GM18519 (cell line): ENCODE results near the gene YTHDC2.
A peak's percentile ranks its signal among the peaks of the same experiment; 100 is the strongest.

Experiments
- ATAC-seq: cut with Tn5 transposase; IDR thresholded peaks from one replicate; pipeline ENCODE4 v1.9.1; 2021; ENCODE audit warnings: mild to moderate bottlenecking, moderate library complexity; ENCODE audit not compliant: unreplicated experiment, low FRiP score

YTHDC2 gene

DNA sequence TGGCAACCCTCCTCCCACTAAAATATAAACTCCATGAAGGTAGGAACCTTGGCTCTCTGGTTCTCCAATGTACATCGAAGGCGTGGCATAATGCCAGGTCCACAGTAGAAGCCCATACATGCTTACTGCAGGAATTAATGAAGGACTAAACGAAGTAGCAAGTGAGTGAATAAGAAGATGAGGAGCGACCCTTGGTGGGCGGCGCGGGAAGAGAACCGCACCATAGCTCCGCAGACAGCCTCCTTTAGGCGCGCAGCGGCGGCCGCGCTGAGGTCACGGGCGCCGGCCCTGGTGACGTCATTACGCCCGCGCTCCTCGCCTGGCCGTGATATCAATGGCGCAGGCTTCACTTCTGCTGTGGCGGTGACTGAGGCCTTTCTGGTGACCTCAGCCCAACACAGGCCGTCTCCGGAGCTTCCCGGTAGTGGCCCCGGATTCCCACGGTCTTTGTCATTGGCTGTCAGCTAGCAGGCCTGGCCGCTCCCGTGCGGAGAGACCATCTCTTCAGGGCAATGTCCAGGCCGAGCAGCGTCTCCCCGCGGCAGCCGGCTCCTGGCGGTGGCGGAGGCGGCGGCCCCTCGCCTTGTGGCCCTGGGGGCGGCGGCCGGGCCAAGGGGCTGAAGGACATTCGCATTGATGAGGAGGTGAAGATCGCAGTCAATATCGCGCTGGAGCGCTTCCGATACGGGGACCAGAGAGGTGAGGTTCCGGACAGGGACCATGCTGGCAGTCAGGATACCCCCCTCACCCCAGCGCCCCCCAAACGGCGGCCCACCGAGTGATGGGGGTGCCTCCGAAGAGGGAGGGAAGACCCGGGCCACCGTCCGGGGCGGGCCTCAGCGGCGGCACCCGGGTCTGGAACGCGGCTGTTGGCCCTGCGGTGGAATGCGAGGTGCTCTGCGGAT is at the start of gene YTHDC2:
Gene YTHDC2 (plus strand): TSS at position 311 of the 905 bp plus-strand sequence. CDS start 202 bp downstream, at position 513.
- ATAC-seq = peak; percentile 98

DNA sequence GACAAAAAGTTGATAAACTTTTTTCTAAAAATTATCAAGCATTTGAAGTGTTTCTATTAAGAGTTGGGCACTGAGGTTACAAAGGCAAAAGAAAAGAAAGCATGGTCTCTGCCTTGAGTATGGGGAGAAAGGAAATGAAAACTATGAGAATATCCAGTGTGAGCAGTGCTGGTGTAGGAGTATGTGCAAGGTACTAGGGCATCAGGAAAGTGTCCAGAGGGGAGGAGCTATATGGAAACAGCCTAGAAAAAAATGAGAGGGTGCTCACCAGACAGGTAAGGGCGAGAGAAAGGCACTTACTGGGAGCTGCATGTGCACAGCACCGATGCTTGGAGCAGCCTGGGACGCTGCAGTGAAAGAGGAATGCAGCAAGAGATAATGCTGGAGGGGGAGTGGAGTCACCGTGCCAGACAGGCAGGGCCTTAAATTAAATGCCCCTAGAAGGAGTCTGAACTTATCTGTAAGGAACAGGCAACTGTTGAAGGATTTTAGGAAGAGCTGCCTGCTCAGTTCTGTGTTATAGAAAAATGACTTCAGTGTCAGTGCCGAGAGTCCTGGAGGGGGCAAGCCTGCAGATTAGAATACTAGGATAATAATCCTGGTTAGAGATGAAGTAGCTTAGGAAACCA is 39.3 kb upstream of the YTHDC2 start:
- no peak for ATAC-seq

DNA sequence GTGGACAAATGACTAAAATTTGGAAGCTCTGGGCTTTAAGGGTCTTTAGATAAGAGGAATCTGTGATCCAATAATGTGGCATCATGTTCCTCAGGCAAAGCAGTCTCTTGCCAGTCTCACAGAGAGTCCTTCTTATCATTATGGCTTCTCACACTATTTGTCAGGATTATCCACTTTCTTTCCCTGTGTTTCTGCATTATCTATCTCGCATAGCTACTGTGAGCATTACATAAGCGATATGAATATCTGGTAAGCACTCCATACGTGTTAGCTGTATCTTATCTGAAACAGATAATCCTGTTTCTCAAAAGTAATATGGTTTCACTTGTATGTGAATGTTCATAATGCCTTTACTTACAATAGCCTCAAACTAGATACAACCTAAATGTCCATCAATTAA is 34.8 kb upstream of the YTHDC2 start:
- ATAC-seq = no peak

DNA sequence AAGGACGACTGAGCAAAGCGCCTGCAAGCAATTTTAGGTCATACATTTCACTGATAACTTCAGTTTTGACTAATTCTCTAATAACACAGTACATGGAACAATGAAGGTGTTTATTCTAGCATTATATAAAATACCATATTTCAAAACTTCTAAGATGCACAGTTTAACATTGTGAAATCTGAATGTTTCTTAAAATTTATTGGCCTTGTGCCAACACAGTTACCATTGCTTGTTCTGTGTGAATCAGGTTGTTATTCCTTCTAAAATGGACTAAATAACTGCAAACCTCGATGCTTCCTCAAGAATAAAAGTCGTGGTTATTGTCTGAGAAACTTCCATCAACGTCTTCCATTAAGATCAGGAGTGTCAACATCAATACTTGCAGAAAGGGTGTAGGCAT is 33.3 kb upstream of the YTHDC2 start:
- no peak for ATAC-seq

DNA sequence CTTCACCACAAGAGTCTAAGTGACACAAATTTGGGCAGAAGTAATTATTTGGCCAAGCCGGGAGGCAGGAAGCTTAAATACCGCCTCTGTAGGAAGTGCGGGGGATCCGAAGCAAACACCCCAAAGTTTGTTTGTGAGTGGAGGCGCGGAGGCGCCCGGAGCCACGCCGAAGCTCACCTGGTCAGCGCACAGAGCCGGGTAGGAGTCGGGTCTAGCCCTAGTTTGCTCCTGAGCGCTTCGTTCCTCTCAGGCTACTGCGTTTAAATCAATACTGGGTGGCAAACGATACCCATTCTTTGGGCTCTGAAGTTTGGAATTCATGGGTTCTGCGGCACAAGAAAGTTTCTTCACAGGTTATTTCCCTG is 26.1 kb upstream of the YTHDC2 start:
- ATAC-seq = no peak

DNA sequence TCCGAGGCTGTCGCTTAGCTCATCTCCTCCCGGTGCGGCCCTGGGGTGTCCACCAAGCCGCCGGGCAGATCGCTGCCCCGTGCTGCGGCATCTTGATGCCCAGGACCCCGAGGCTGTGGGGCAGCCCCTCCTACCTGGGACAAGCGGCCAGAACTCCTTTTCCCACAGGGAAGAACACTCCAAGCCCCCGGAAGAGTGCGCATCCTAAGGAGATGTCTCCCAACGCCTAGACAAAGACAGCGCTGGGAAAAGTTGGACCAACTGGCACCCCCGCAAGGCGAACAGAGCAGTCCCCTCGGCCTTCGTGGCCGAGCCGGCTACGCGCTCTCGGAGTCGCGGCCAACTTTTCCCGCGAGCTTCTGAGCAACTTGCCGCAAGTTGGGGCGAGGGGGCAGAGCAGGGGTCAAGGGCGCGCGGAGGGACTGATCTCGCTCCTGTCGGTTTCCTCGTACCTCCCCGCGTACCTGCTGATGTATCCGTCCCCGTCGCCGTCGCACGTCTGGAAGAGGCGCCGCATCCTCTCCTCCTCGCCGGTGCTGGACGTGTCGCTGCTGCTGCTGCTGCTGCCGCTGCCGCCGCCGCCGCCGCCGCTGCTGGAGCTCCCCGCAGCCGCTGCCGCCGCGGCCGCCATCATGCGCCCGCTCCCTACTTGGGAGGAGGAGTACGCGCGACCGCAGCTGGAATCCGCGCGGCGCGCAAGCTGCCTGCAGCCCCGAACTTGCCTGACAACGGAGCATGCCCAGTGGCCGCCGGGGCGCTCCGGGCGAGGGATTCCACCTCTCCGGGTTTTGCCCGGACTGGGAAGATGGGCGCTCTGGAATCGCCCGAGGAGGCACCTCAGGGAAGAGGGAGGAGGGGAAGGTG is 25.5 kb upstream of the YTHDC2 start, which contains the start of gene MCC:
Gene MCC (minus strand): TSS at position 673 of the 864 bp plus-strand sequence.
- peak; percentile 34 for ATAC-seq

DNA sequence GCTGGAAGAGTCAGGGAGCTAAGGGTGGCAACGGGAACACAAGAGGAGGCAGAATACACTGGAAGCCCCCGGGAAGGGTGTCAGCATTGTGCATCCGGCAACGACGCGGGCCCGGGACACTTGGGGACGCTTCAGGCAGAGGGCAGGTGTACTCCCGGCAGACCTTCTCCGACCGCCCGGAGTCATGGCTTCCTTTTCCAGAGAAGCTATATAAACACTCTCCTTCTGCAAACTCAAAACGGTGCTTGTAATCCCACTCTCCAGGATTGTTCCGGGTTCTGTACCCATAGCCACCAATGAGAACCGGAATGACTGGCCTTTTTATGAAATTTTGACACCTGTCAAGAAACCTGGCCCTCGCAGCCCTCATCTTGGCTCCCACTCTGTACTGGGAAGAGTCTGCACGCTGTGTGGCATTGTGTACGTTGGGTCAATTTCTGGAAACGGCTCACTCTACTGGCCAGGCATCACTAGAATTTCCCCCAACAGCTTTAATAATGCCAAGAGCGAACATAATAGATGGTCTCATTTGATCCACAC is 24.8 kb upstream of the YTHDC2 start:
- ATAC-seq = no peak

DNA sequence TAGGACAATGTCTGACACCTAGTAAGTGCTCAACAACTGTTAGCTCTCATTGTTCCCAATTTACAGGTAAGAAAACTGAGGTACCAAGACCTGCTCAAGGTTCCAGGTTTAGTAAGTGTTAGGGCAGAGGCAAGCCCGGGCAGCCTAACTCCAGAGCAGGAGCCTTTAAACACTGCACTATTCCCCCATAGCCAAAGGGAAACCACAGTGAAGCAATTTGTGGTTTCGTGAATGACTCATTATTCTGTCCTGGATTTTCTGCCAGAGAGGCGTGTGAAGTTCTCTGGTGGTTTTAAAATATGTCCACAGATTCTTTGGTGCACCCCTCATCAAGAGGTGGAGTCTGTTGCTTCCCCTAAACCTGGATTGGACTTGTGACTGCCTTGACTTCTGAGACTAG is 24.2 kb upstream of the YTHDC2 start:
- ATAC-seq = no peak

DNA sequence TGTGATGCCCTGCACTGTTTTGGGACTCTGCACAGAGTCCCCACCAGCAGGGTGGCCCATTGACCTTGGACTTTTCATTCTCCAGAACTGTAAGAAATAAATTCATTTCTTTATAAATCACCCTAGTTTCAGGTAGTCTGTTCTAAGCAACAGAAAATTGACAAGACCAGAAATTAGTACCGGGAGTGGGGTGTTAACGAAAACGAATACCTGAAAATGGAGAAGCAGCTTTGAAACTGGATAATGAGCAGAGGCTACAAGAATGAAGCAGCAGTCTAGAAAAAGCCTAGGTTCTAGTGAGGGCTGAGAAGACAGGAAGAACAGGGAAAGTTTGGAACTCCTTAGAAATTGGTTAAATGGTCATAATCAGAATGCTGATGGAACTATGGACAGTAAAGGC is 23.2 kb upstream of the YTHDC2 start:
- ATAC-seq = no peak

DNA sequence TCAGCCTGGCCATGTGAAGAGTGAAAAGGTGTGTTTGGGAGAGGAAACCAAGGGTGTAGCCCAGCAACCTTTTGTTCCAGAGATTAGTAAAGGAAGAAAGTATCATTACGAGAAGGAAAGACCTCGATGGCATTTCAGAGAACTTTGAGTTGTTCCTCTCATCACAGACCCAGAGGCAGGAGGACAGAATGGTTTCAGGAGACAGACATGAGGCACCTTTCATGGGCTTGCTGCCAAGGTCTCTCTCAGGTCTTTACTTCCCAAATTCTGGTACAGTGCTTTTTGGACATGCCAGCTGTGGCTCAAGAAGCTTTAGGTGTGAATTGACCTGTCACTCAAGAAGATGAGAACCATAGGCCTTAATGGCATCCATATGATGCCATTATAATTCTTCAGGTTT is 22.5 kb upstream of the YTHDC2 start:
- no peak for ATAC-seq

DNA sequence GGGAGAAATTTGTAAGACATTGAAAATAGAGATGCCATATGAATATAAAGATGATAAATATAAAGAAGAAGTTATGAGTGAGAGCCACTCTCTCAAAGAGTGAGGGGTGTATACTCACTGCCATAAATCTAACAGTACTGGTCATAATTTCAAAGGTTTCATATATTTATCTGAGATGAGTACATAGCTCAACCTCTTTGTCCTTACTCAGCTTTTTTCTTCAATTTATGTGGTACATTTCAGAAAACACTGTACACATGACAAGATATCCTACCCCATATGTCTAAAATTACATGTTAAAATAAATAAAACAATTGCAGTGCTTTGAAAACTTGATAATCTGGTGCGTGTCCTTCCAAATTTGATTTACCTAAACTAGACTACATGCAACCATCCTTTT is 20.0 kb upstream of the YTHDC2 start:
- no peak for ATAC-seq

DNA sequence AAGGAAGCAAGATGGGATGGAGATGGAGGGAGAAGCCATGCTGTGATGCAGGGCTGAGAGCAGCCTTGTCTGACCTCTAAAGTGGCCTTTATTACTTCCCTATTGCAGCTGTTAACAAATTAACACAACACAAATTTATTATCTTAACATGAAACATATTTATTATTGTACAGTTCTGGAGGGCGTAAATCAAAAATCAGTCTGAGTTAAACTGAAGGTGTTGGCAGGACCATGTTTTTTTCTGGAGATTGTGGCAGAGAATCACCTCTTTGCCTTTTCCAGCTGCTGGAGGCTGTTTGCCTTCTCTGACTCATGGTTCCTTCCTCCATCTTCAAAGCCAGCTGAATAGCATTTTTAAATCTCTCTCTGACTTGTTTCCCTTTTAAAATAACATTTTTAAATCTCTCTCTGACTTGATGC is 18.1 kb upstream of the YTHDC2 start:
- no peak for ATAC-seq

DNA sequence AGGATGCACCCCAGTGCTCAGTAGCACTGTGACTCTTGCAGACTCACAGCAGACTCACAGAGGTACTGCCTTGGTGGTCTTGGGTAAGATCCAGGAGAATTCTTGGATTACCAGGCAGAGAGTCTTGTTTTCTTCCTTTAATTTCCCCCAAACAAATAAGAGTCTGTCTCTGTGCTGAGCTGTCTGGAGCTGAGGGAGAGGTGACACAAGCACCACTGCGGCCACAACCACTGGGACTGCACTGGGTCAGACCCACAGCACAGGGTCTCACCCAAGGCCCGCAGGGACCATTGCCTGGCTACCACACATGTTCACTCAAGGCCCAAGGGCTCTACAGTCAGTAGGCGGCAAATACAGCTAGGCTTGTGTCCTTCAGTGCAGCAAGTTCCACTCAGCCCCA is 11.4 kb upstream of the YTHDC2 start:
- ATAC-seq = no peak

DNA sequence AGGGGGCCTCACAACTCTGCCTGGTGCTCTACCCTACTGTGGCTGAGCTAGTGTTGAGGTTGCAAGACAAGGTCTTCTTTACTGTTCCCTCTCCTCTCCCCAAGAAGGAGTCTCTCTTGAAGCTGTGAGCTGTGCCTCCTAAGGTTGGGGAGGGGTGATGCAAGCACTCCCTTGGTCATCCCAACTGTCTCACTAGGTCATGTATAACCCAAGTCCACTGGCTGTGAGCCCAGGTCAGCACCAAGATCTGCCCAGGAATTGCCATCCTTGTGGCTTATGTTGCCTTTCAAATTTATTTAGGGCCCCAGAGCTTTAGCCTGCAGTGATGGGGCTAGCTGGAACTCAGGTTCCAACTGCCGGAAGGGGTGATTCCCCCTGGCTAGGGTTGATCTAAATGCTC is 10.3 kb upstream of the YTHDC2 start:
- no peak for ATAC-seq

DNA sequence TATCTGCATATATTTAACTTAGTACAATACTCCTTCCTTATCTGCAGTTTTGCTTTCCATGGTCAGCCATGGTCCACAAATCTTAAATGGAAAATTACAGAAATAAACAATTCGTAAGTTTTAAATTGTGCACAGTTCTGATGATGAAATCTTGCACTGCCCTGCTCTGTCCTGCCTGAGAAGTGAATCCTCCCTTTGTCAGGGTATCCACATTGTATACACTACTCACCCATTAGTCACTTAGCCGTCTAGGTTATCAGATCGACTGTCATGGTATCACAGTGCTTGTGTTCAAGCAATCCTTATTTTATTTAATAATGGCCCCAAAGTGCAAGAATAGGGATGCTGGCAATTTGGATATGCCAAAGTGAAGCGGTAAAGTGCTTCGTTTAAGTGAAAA is 8.3 kb upstream of the YTHDC2 start:
- no peak for ATAC-seq

DNA sequence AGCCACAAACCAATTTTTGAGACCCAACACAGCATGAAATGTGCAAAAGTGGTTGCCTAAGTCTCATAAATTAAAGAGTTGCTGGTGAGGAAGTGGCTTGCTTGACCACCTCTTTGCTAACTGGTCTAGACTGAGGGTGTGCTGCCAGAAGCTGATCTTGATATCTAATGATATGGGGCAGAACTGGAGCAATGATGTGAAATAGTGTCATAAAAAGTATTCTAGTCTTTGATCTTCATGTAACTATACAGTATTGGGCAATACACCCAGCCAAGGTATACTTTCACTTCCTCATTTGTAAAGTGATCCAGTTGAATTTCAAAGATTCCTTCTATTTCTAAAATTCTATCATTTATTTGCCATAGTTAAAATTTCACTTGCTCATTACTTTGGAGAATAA is 5.9 kb upstream of the YTHDC2 start:
- ATAC-seq = no peak

DNA sequence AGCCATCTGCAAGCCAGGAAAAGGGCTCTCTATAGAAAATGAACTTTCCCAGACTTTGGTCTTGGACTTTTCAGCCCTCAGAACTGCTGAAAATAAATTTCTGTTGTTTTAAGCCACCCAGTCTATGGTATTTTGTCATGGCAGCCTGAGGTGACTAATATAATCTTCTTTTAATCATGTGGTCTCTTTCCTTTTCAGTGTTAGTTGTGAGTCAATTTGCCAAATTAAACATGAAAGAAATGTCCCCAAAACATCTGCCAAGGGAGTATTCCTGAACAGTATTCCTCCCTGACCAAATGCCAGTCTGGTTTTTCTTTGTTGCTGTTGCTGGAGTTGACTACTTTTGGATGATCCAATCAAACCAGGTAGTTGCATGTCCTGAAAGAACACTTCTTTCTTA is 4.7 kb upstream of the YTHDC2 start:
- ATAC-seq = no peak

DNA sequence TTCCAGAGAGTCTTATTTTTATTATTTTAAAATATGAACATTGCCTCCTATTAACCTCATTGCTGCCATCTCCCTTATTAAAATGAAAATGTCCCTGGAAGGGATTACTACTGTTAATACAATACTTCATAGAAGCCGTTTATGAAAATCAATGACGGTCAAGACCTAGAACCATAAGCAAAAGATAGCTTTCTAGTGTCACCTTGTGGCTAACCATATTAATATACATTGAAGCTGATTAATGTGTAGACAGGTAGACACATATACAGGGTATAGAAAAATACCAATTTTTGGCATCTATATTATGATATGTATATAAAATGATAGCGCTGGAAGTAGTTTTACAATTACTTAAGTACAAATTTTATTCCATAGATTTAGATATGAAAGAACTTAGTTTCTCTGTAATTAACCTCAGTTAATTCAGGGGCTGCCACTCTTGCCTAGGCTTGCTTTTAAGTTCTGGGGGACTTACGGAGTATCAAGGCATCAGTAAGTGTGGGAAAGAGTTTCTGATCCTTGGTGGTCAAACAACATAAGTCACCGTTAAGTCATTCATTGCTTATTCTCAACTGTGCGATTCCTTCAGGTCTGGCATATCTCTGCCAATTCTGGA is 2.5 kb upstream of the YTHDC2 start:
- peak; percentile 42 for ATAC-seq

DNA sequence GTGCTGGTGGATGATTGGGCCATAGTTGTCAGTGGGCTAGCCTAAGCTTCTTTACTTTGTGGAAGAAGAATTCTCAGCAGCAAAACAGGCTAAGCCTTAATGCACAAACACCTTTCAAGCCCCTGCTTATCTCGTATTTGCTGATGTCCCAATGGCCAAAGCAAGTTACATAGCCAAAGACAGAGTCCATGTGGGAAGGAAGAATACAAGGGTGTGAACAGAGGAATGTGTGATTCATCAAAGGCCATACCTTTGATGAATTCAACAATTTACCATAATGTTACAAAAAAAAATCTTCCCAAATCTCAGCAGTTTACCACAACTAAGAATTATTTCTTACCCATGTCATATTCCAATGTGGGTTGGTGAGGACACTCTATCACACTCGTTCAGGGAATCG is 1.2 kb upstream of the YTHDC2 start:
- ATAC-seq = no peak

DNA sequence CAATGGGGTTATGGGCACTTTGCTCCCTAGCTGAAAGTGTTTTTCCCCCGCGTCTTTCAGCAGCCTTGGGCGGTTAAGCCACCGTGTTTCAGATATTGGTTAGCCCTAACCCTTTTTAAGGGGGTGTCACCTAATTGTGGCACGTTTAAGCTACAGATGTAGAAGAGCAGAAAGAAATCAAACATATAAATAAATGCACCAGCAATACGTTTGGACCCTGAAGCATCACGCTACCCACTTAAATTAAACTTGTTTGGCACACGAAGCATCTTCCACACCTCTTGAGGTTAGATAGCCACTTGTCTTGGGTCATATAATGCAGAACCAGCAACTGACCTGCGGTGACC is 768 bp downstream of the YTHDC2 start:
- peak; percentile 0 for ATAC-seq
